Measurements from ENCODE around the gene TEK.
"Not testable (repeated sequence)": the region's sequence is repeated elsewhere in the genome, so short reads cannot be mapped to it uniquely, and the experiment has no call there.

- TF ChIP-seq CTCF (IDR thresholded peaks at IDR 0.05); EP300 (IDR thresholded peaks at IDR 0.05); POLR2A (IDR thresholded peaks at IDR 0.05; ENCODE audit: low read depth): not testable (repeated sequence)
Measured at GRCh38 chr9:27092496-27092895, 16.5 kb upstream of the TEK start.
